ENCODE measurements around the gene CCL13. TPM values are rescaled to one million over a fixed set of nuclear protein-coding genes. Genes with fewer than 3 reads are reported as not detected.

The CCL13 gene
- total RNA-seq, 1 experiment from 2014 or later, result not detected

DNA sequence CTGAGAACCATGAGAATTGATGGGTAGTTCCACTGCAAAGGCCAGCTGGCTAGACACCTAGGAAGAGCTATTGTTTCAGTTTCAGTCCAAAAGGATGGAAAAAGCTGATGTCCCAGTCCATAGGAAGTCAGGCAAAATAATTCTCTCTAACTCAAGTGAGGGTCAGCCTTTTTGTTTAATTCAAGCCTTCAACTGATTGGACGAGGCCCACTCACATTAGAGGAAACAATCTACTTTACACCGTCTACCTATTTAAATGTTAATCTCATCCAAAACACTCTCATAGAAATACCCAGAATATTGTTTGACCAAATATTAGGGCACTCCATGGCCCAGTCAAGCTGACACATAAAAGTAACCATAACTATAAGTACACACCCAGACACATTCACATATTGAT is 14.4 kb upstream of the CCL13 start:
- no peaks in the 10 kb centered on the region for H4K20me1 ChIP-seq (ENCODE audit: insufficient read depth)
- H3K4me2 ChIP-seq, result no peak overlapping the region
- H2AFZ ChIP-seq, result no peak overlapping the region
- no peak for DNase-seq
- no peaks in the 10 kb centered on the region for H3K4me1 ChIP-seq (replicated peaks; ENCODE audit: insufficient read depth)
- H3K9me3 ChIP-seq (ENCODE audit: insufficient read depth, low read depth), result no peaks in the 10 kb centered on the region
- H3K4me3 ChIP-seq, result no peak overlapping the region
- no peaks in the 10 kb centered on the region for H3K9me2 ChIP-seq (ENCODE audit: insufficient read depth)
- TF ChIP-seq CTCF (conservative IDR thresholded peaks at IDR 0.05), result no peak
- no peak for TF ChIP-seq EZH2 (IDR thresholded peaks at IDR 0.05; ENCODE audit: low read depth)
- ChIA-PET CTCF (no interaction called here), POLR2A (ENCODE audit: unreplicated experiment) (no interaction called here)
- no peaks in the 10 kb centered on the region for H3F3A ChIP-seq (ENCODE audit: insufficient read depth, low read depth)
- intact Hi-C loops (cut with micrococcal nuclease; ENCODE audit: unreplicated experiment), result no loop called here
- no peak overlapping the region for H3K27ac ChIP-seq
- H3K79me2 ChIP-seq (ENCODE audit: low read depth), result no peaks in the 10 kb centered on the region
- peaks cover 5% of the 10 kb centered on the region; the same call in 1 of the 2 replicates for H3K27me3 ChIP-seq (ENCODE audit: insufficient read depth, low read depth)
- no TSS peak for BruUV-seq (replicated peaks)
- H3K36me3 ChIP-seq (ENCODE audit: low read depth), result no peaks in the 10 kb centered on the region

- Histone ChIP-seq H4K20me1 (ENCODE audit: insufficient read depth) (no peaks in the 10 kb centered on the region), H3K36me3 (ENCODE audit: low read depth) (no peaks in the 10 kb centered on the region), H3K9me2 (ENCODE audit: insufficient read depth) (no peaks in the 10 kb centered on the region; the same call in 1 of the 2 replicates), H3K4me3 (no peak overlapping the region), H3K9me3 (ENCODE audit: insufficient read depth, low read depth) (no peaks in the 10 kb centered on the region), H2AFZ (no peak overlapping the region), H3K4me1 (replicated peaks; ENCODE audit: insufficient read depth) (no peaks in the 10 kb centered on the region), H3K79me2 (ENCODE audit: low read depth) (no peaks in the 10 kb centered on the region), H3F3A (ENCODE audit: insufficient read depth, low read depth) (no peaks in the 10 kb centered on the region), H3K27me3 (ENCODE audit: insufficient read depth, low read depth) (peaks cover 8% of the 10 kb centered on the region; the same call in 1 of the 2 replicates), H3K4me2 (no peak overlapping the region), H3K27ac (no peak overlapping the region)
- intact Hi-C loops (cut with micrococcal nuclease; ENCODE audit: unreplicated experiment), result no loop called here
- BruUV-seq (replicated peaks), result no TSS peak
- no peak for DNase-seq
- CTCF ChIA-PET, result no interaction called here
- POLR2A ChIA-PET (ENCODE audit: unreplicated experiment), result no interaction called here
- TF ChIP-seq CTCF (conservative IDR thresholded peaks at IDR 0.05) (no peak), EZH2 (IDR thresholded peaks at IDR 0.05; ENCODE audit: low read depth) (no peak)
Measured at GRCh38 chr17:34347063-34347462, 9.2 kb upstream of the CCL13 start.

GRCh38 chr17:34349751-34350150 is 6.5 kb upstream of the CCL13 start:
- ChIA-PET CTCF (no interaction called here), POLR2A (ENCODE audit: unreplicated experiment) (no interaction called here)
- Histone ChIP-seq H3K27me3 (ENCODE audit: insufficient read depth, low read depth) (peaks cover 8% of the 10 kb centered on the region; the same call in 1 of the 2 replicates), H3K4me3 (no peak overlapping the region), H3K4me2 (no peak overlapping the region), H2AFZ (no peak overlapping the region), H3K27ac (no peak overlapping the region), H3K9me2 (ENCODE audit: insufficient read depth) (no peaks in the 10 kb centered on the region; the same call in 1 of the 2 replicates), H3K36me3 (ENCODE audit: low read depth) (no peaks in the 10 kb centered on the region), H3K79me2 (ENCODE audit: low read depth) (no peaks in the 10 kb centered on the region), H3F3A (ENCODE audit: insufficient read depth, low read depth) (no peaks in the 10 kb centered on the region), H4K20me1 (ENCODE audit: insufficient read depth) (no peaks in the 10 kb centered on the region), H3K4me1 (replicated peaks; ENCODE audit: insufficient read depth) (no peaks in the 10 kb centered on the region), H3K9me3 (ENCODE audit: insufficient read depth, low read depth) (no peaks in the 10 kb centered on the region)
- no peak for DNase-seq
- intact Hi-C loops (cut with micrococcal nuclease; ENCODE audit: unreplicated experiment), result no loop called here
- BruUV-seq (replicated peaks), result no TSS peak
- TF ChIP-seq CTCF (conservative IDR thresholded peaks at IDR 0.05) (no peak), EZH2 (IDR thresholded peaks at IDR 0.05; ENCODE audit: low read depth) (no peak)
